MM.1S (cell line): ENCODE measurements around the gene SDCCAG8.

Experiments
- DNase-seq: peaks from one replicate; pipeline ENCODE4 v3.0.0-alpha.2; 2015
- H2AFZ ChIP-seq: fragments of 300-600 bp; sonication (generic); 2 replicates; pipeline ENCODE4 v1.6.0; 2016; ENCODE audit warnings: antibody characterized with exemption, low read length
- H3F3A ChIP-seq: fragments of 300-600 bp; sonication (generic); 2 replicates; pipeline ENCODE4 v1.6.1; 2016; ENCODE audit warnings: mild to moderate bottlenecking, antibody characterized with exemption, low read length, moderate library complexity, mixed read lengths; ENCODE audit not compliant: insufficient read depth
- H3K27ac ChIP-seq: fragments of 300-600 bp; sonication (generic); 2 replicates; pipeline ENCODE4 v1.5.1; 2016; ENCODE audit warnings: mild to moderate bottlenecking, low read length
- H3K27me3 ChIP-seq: fragments of 300-600 bp; sonication (generic); replicated peaks from 2 replicates; pipeline ENCODE4 v1.6.0; 2016; ENCODE audit warnings: low read length; ENCODE audit not compliant: insufficient read depth
- H3K36me3 ChIP-seq: fragments of 300-600 bp; sonication (generic); replicated peaks from 2 replicates; pipeline ENCODE4 v1.6.1; 2016; ENCODE audit warnings: mild to moderate bottlenecking, low read length, mixed read lengths; ENCODE audit not compliant: insufficient read depth
- H3K4me1 ChIP-seq: fragments of 300-600 bp; sonication (generic); 2 replicates; pipeline ENCODE4 v1.6.1; 2016; ENCODE audit warnings: low read length, mixed read lengths
- H3K4me2 ChIP-seq: fragments of 300-600 bp; sonication (generic); 2 replicates; pipeline ENCODE4 v1.6.0; 2016; ENCODE audit warnings: low read depth, low read length
- H3K4me3 ChIP-seq: fragments of 300-600 bp; sonication (generic); 2 replicates; pipeline ENCODE4 v1.5.1; 2016; ENCODE audit warnings: low read length, mixed read lengths
- H3K79me2 ChIP-seq: fragments of 300-600 bp; sonication (generic); 2 replicates; pipeline ENCODE4 v1.6.1; 2016; ENCODE audit warnings: mixed run types, low read length, mixed read lengths
- H3K9ac ChIP-seq: fragments of 300-600 bp; sonication (generic); 2 replicates; pipeline ENCODE4 v1.6.1; 2016; ENCODE audit warnings: low read length, mixed read lengths
- H3K9me2 ChIP-seq: fragments of 300-600 bp; sonication (generic); replicated peaks from 2 replicates; pipeline ENCODE4 v1.6.1; 2016; ENCODE audit warnings: mild to moderate bottlenecking, low read length, mixed read lengths; ENCODE audit not compliant: insufficient read depth
- H3K9me3 ChIP-seq: fragments of 300-600 bp; sonication (generic); replicated peaks from 2 replicates; pipeline ENCODE4 v1.6.1; 2016; ENCODE audit warnings: mild to moderate bottlenecking, low read length, mixed read lengths; ENCODE audit not compliant: insufficient read depth
- H4K20me1 ChIP-seq: fragments of 300-600 bp; sonication (generic); 2 replicates; pipeline ENCODE4 v1.6.1; 2016; ENCODE audit warnings: mild to moderate bottlenecking, low read length, moderate library complexity, mixed read lengths; ENCODE audit not compliant: insufficient read depth
- CTCF ChIP-seq: fragments of 300-600 bp; sonication (generic); IDR thresholded peaks from 2 replicates; pipeline ENCODE4 v1.5.1; 2016; ENCODE audit warnings: antibody characterized with exemption, low read length, mixed read lengths
- EZH2 ChIP-seq: fragments of 300-600 bp; sonication (generic); optimal IDR thresholded peaks from 2 replicates; pipeline ENCODE3; 2017; ENCODE audit warnings: low read depth, mild to moderate bottlenecking, antibody characterized with exemption, low read length, mixed read lengths
- EZH2phosphoT487 ChIP-seq: fragments of 300-600 bp; sonication (generic); IDR thresholded peaks from 2 replicates; pipeline ENCODE4 v1.6.1; 2018; ENCODE audit warnings: antibody characterized with exemption, low read length

SDCCAG8 gene

DNA sequence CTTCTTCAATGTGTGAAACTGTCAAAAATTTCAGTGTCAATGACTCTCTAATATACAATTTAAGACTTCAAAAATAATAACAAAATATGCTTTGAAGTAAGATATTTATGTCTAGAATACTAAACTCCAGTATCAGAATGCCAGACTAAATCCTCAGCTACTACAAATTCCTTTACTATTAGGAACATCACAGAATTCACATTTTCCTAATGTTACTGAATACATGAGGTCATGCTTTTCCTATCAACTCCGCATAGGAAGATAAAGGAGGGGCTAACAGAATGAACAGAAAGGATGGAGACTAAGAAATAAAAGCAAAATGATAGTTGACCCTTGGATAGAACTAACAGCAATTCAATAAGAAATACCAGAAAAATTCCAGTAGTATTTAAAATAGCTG is 292.7 kb downstream of the SDCCAG8 start:
- Histone ChIP-seq H3K4me2 (no peak overlapping the region), H3K9me3 (no peaks in the 10 kb centered on the region), H3K79me2 (no peaks in the 10 kb centered on the region), H3K9me2 (no peaks in the 10 kb centered on the region), H3K27ac (no peak overlapping the region), H4K20me1 (no peaks in the 10 kb centered on the region), H3F3A (no peaks in the 10 kb centered on the region), H3K4me1 (no peaks in the 10 kb centered on the region), H3K4me3 (no peak overlapping the region), H3K36me3 (no peaks in the 10 kb centered on the region), H3K9ac (no peak overlapping the region), H2AFZ (no peak overlapping the region), H3K27me3 (no peaks in the 10 kb centered on the region)
- DNase-seq = no peak
- TF ChIP-seq EZH2 (no peak), EZH2phosphoT487 (no peak), CTCF (no peak)

- Histone ChIP-seq H3F3A (no peaks in the 10 kb centered on the region), H3K79me2 (no peaks in the 10 kb centered on the region), H3K27me3 (no peaks in the 10 kb centered on the region), H3K4me3 (no peak overlapping the region), H2AFZ (no peak overlapping the region), H3K9me2 (no peaks in the 10 kb centered on the region), H3K9ac (no peak overlapping the region), H3K27ac (no peak overlapping the region), H3K4me2 (no peak overlapping the region), H4K20me1 (no peaks in the 10 kb centered on the region), H3K9me3 (no peaks in the 10 kb centered on the region), H3K4me1 (no peaks in the 10 kb centered on the region), H3K36me3 (no peaks in the 10 kb centered on the region)
- no peak for DNase-seq
- TF ChIP-seq CTCF (no peak), EZH2phosphoT487 (no peak), EZH2 (no peak)
These were observed 293.3 kb downstream of the SDCCAG8 start for GRCh38 chr1:243549108-243549507.
